Measurements from ENCODE around the gene MAS1L. TPM values are rescaled to one million over a fixed set of nuclear protein-coding genes. Genes with fewer than 3 reads are reported as not detected.

Gene MAS1L
- total RNA-seq, 3 donors from 2014 or later = 0.48 TPM; not detected in 2

DNA sequence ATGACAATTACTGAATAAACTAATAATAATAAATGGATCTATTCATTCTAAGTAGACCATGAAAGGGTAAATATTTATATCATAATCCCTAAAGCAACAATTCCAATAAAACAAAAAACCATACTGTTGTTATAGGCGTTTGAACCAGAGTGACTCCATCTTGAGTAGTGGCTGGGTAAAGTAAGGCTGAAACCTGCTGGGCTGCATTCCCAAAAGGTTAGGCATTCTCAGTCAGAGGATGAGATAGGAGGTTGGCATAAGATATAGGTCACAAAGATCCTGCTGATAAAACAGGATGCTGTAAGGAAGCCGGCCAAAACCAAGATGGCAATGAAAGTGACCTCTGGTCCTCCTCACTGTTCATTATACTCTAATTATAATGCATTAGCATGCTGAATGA, 22.5 kb downstream of the MAS1L start:
- H3K4me1 ChIP-seq = no peaks in the 10 kb centered on the region
- TF ChIP-seq POLR2AphosphoS5 (IDR thresholded peaks at IDR 0.05) (no peak), CTCF (IDR thresholded peaks at IDR 0.05) (no peak), POLR2A (IDR thresholded peaks at IDR 0.05) (no peak)
- intact Hi-C loops (cut with DNase I; ENCODE audit: low total_unique reads) = no loop called here
- no peak overlapping the region for H3K27ac ChIP-seq
- H3K4me3 ChIP-seq = no peak overlapping the region
- H3K27me3 ChIP-seq = peaks cover 0 to 2% of the 10 kb centered on the region in 2 donors
- no peaks in the 10 kb centered on the region for H3K9me3 ChIP-seq
- no peak for DNase-seq (ENCODE audit: low spot score in 2 of 2)
- no peaks in the 10 kb centered on the region for H3K36me3 ChIP-seq

DNA sequence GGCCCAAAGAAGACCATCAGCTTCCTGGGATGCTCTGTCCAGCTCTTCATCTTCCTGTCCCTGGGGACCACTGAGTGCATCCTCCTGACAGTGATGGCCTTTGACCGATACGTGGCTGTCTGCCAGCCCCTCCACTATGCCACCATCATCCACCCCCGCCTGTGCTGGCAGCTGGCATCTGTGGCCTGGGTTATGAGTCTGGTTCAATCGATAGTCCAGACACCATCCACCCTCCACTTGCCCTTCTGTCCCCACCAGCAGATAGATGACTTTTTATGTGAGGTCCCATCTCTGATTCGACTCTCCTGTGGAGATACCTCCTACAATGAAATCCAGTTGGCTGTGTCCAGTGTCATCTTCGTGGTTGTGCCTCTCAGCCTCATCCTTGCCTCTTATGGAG, 25.7 kb downstream of the MAS1L start:
- H3K4me1 ChIP-seq = no peaks in the 10 kb centered on the region
- intact Hi-C loops (cut with DNase I; ENCODE audit: low total_unique reads) = no loop called here

DNA sequence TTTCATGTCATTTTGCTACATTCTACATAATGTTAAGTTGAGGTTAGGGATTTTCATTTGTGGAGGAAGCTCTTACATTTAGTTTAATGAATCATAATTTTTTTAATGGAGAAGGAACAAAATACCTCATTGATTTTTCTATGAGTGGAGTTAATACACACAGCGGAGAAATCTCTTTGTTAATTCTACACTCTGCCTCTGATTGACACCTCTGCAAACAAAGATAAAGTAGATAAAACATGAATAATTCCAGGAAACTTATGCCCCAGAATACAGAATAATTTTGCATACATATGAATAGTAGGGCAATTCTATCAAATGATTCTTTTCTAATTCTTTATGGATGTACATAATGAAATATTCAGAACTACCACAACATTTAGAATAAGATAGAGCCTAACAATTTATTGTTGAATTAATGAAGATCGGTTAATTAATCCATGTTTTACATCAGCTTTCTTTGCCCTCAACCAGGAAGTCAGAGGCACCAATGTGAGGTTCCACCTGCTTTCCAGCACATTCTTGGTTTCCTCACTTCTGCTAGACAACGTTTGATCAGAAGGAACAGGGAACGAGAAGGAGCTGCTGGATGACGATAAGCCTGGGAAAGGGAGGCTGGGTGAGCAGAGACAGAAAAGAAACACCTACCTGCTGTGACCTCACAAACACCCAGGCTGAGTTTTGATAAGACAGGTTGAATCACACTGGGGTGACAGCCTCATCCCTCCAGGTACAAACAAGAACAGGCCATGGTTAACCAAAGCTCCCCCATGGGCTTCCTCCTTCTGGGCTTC, 26.5 kb downstream of the MAS1L start:
- Histone ChIP-seq H3K36me3 (no peaks in the 10 kb centered on the region), H3K27me3 (no peaks in the 10 kb centered on the region), H3K27ac (no peak overlapping the region), H3K4me3 (no peak overlapping the region), H3K4me1 (no peaks in the 10 kb centered on the region), H3K9me3 (no peaks in the 10 kb centered on the region)
- intact Hi-C loops (cut with DNase I; ENCODE audit: low total_unique reads) = no loop called here
- DNase-seq (ENCODE audit: low spot score in 2 of 2) = no peak
- TF ChIP-seq POLR2AphosphoS5 (IDR thresholded peaks at IDR 0.05) (no peak), POLR2A (IDR thresholded peaks at IDR 0.05) (no peak), CTCF (IDR thresholded peaks at IDR 0.05) (no peak)

More for the DNA sequence above, 25.7 kb downstream of the MAS1L start:
- H3K36me3 ChIP-seq = no peaks in the 10 kb centered on the region
- TF ChIP-seq POLR2A (IDR thresholded peaks at IDR 0.05) = no peak
- no peak for TF ChIP-seq POLR2AphosphoS5 (IDR thresholded peaks at IDR 0.05)
- no peak for TF ChIP-seq CTCF (IDR thresholded peaks at IDR 0.05)
- H3K9me3 ChIP-seq = no peaks in the 10 kb centered on the region
- H3K27ac ChIP-seq = no peak overlapping the region
- H3K4me3 ChIP-seq = no peak overlapping the region
- no peaks in the 10 kb centered on the region for H3K27me3 ChIP-seq
- no peak for DNase-seq (ENCODE audit: low spot score in 2 of 2)

- Histone ChIP-seq H3K4me1 (no peaks in the 10 kb centered on the region), H3K27ac (no peak within 1 kb of the TSS), H3K4me3 (no peak within 1 kb of the TSS), H3K27me3 (no peaks in the 10 kb centered on the region), H3K9me3 (no peaks in the 10 kb centered on the region), H3K36me3 (no peaks in the 10 kb centered on the region)
- no peak for DNase-seq (ENCODE audit: low spot score in 2 of 2)
- intact Hi-C loops (cut with DNase I; ENCODE audit: low total_unique reads) = no loop called here
- TF ChIP-seq POLR2AphosphoS5 (IDR thresholded peaks at IDR 0.05) (no peak), CTCF (IDR thresholded peaks at IDR 0.05) (no peak), POLR2A (IDR thresholded peaks at IDR 0.05) (no peak)
These were observed 30.8 kb downstream of the MAS1L start, which contains the start of the genes OR11A1 and OR2H1 for GRCh38 chr6:29456971-29457370. OR11A1 (minus strand) TSS chr6:29457071; CDS start chr6:29427641, 29,430 bp downstream. OR2H1 (plus strand) TSS chr6:29457155; CDS start chr6:29461770, 4,615 bp downstream.

GRCh38 chr6:29451471-29452193, 36.1 kb downstream of the MAS1L start:
- intact Hi-C loops (cut with DNase I; ENCODE audit: low total_unique reads) = no loop called here
- H3K9me3 ChIP-seq = peaks cover 0 to 4% of the 10 kb centered on the region in 2 donors
- no peak for TF ChIP-seq POLR2A (IDR thresholded peaks at IDR 0.05)
- TF ChIP-seq POLR2AphosphoS5 (IDR thresholded peaks at IDR 0.05) = no peak
- TF ChIP-seq CTCF (IDR thresholded peaks at IDR 0.05) = no peak
- peaks cover 0 to 6% of the 10 kb centered on the region in 2 donors for H3K27me3 ChIP-seq
- H3K4me1 ChIP-seq = no peaks in the 10 kb centered on the region
- H3K27ac ChIP-seq = no peak overlapping the region
- H3K4me3 ChIP-seq = no peak overlapping the region
- no peaks in the 10 kb centered on the region for H3K36me3 ChIP-seq
- DNase-seq (ENCODE audit: low spot score in 2 of 2) = no peak

Measured in breast epithelium (tissue), 4 donors.